H1 (cell line): Measurements from ENCODE around the gene DDX1. TPM values are rescaled to one million over a fixed set of nuclear protein-coding genes. Genes with fewer than 3 reads are reported as not detected.

ENCODE experiments used
- CTCF ChIA-PET: fragments of 300-600 bp; sonication (Branson Sonifier 250); formaldehyde crosslinking; loops from one replicate; lab custom pipeline; 2021; ENCODE audit not compliant: partially characterized antibody; lab: Charles Lee
- POLR2A ChIA-PET: fragments of 300-600 bp; sonication (Branson Sonifier 250); formaldehyde crosslinking; loops from one replicate; lab custom pipeline; 2021; ENCODE audit warnings: inconsistent platforms; ENCODE audit not compliant: partially characterized antibody; lab: Charles Lee
- DNase-seq, 2 experiments: peaks; one replicate each; pipeline versions ENCODE4 v3.0.0 to v3.0.0-alpha.2; 2010 to 2022; ENCODE audit warnings: low spot score in 2 of 2, low read depth in 1 of 2, mixed read lengths in 1 of 2
- FAIRE-seq: peaks from 2 replicates; lab custom pipeline; 2011; peaks lifted over from hg19 to GRCh38; lab: Jason Lieb, UNC
- H2AFZ ChIP-seq: 2 replicates; pipeline ENCODE4 v1.8.1; 2012; ENCODE audit warnings: low read length, inconsistent platforms
- H2AK5ac ChIP-seq: 2 replicates; pipeline ENCODE4 v1.6.1; 2013; ENCODE audit warnings: low read depth, low read length
- H2BK120ac ChIP-seq: replicated peaks from 2 replicates; pipeline ENCODE3; 2013; ENCODE audit warnings: low read depth, low read length, inconsistent platforms
- H2BK12ac ChIP-seq: 2 replicates; pipeline ENCODE4 v1.6.1; 2013; ENCODE audit warnings: low read depth, low read length
- H2BK15ac ChIP-seq: 2 replicates; pipeline ENCODE4 v1.6.1; 2013; ENCODE audit warnings: low read length
- H2BK20ac ChIP-seq: 2 replicates; pipeline ENCODE4 v1.6.1; 2013; ENCODE audit warnings: low read length
- H2BK5ac ChIP-seq: 2 replicates; pipeline ENCODE4 v1.6.1; 2013; ENCODE audit warnings: low read depth, low read length
- H3K14ac ChIP-seq: 2 replicates; pipeline ENCODE4 v1.6.1; 2013; ENCODE audit warnings: inconsistent platforms; ENCODE audit not compliant: insufficient read length
- H3K18ac ChIP-seq: 2 replicates; pipeline ENCODE4 v1.6.1; 2013; ENCODE audit warnings: low read length; ENCODE audit errors: extremely low read depth
- H3K23ac ChIP-seq: 2 replicates; pipeline ENCODE4 v1.6.1; 2013; ENCODE audit warnings: inconsistent platforms; ENCODE audit not compliant: insufficient read length
- H3K23me2 ChIP-seq: 2 replicates; pipeline ENCODE4 v1.6.1; 2013; ENCODE audit warnings: low read depth, low read length
- H3K27ac ChIP-seq: 2 replicates; pipeline ENCODE4 v1.6.1; 2011; ENCODE audit warnings: low read depth, low read length, inconsistent platforms
- H3K27me3 ChIP-seq, 4 experiments: replicated peaks in 1 of 4; 1 replicate in 1 of 4; 2 replicates in 3 of 4; pipeline versions ENCODE4 v1.6.1 to v1.8.1; 2011 to 2013; ENCODE audit warnings: low read length in 3 of 4, mild to moderate bottlenecking in 3 of 4, inconsistent platforms in 2 of 4, mixed read lengths in 2 of 4, moderate library complexity in 1 of 4; ENCODE audit not compliant: control insufficient read depth in 3 of 4, insufficient read depth in 3 of 4; ENCODE audit errors: extremely low read depth in 1 of 4
- H3K36me3 ChIP-seq, 4 experiments: 2 replicates each; pipeline versions ENCODE4 v1.6.1 to v1.8.1; 2011 to 2013; ENCODE audit warnings: mild to moderate bottlenecking in 4 of 4, low read length in 3 of 4, moderate library complexity in 2 of 4, control low read depth in 1 of 4, inconsistent platforms in 1 of 4; ENCODE audit not compliant: insufficient read depth in 4 of 4, control insufficient read depth in 2 of 4
- H3K4ac ChIP-seq: replicated peaks from 2 replicates; pipeline ENCODE3; 2013; ENCODE audit warnings: low read length, low read depth, mixed read lengths, inconsistent platforms; ENCODE audit not compliant: insufficient read length
- H3K4me1 ChIP-seq, 4 experiments: replicated peaks in 1 of 4; 1 replicate in 1 of 4; 2 replicates in 3 of 4; pipeline versions ENCODE4 v1.6.1 to v1.8.1; 2011 to 2013; ENCODE audit warnings: low read length in 3 of 4, inconsistent platforms in 2 of 4, mixed read lengths in 1 of 4; ENCODE audit not compliant: insufficient read depth in 4 of 4, control insufficient read depth in 3 of 4
- H3K4me2 ChIP-seq, 2 experiments: 2 replicates each; pipeline versions ENCODE4 v1.6.1 to v1.8.1; 2011 to 2013; ENCODE audit warnings: low read depth in 2 of 2, low read length in 2 of 2, control low read depth in 1 of 2, inconsistent platforms in 1 of 2, mild to moderate bottlenecking in 1 of 2; ENCODE audit not compliant: insufficient read depth in 1 of 2
- H3K4me3 ChIP-seq, 4 experiments: fragments of 200-600, 300-600 bp in 1 of 4; sonication (generic), shearing (Covaris generic), sonication (Bioruptor Twin) in 1 of 4; 2 replicates each; pipeline versions ENCODE4 v1.5.1 to v1.8.1; 2011 to 2016; ENCODE audit warnings: low read length in 4 of 4, low read depth in 3 of 4, control low read depth in 2 of 4, inconsistent platforms in 2 of 4, mild to moderate bottlenecking in 2 of 4, mixed read lengths in 1 of 4, moderate library complexity in 1 of 4; ENCODE audit not compliant: insufficient read depth in 2 of 4; ENCODE audit errors: extremely low read depth in 1 of 4
- H3K56ac ChIP-seq: replicated peaks from 2 replicates; pipeline ENCODE3; 2013; ENCODE audit warnings: low read depth, mild to moderate bottlenecking, mixed read lengths, low read length, inconsistent platforms; ENCODE audit not compliant: insufficient read length
- H3K79me1 ChIP-seq: 2 replicates; pipeline ENCODE4 v1.6.1; 2013; ENCODE audit warnings: low read depth, low read length, control low read depth
- H3K79me2 ChIP-seq, 2 experiments: 2 replicates each; pipeline versions ENCODE4 v1.6.1 to v1.8.1; 2012 to 2013; ENCODE audit warnings: low read length in 2 of 2, mild to moderate bottlenecking in 2 of 2, inconsistent platforms in 1 of 2; ENCODE audit not compliant: insufficient read depth in 2 of 2, control insufficient read depth in 1 of 2
- H3K9ac ChIP-seq, 4 experiments: replicated peaks in 1 of 4; 1 replicate in 1 of 4; 2 replicates in 3 of 4; pipeline versions ENCODE4 v1.6.1 to v1.8.1; 2011 to 2013; ENCODE audit warnings: low read depth in 3 of 4, low read length in 3 of 4, control low read depth in 2 of 4, mild to moderate bottlenecking in 2 of 4, moderate library complexity in 2 of 4, inconsistent platforms in 1 of 4; ENCODE audit errors: extremely low read depth in 1 of 4
- H3K9me3 ChIP-seq, 2 experiments: 2 replicates each; pipeline versions ENCODE4 v1.6.1 to v1.8.1; 2012 to 2013; ENCODE audit warnings: mild to moderate bottlenecking in 2 of 2, moderate library complexity in 2 of 2, control low read depth in 1 of 2, inconsistent platforms in 1 of 2, low read depth in 1 of 2, low read length in 1 of 2, mixed read lengths in 1 of 2; ENCODE audit not compliant: insufficient read depth in 2 of 2
- H4K20me1 ChIP-seq, 2 experiments: replicated peaks in 1 of 2; 2 replicates each; pipeline versions ENCODE3 to v1.8.1; 2011 to 2013; ENCODE audit warnings: inconsistent platforms in 2 of 2, low read length in 2 of 2, mild to moderate bottlenecking in 1 of 2; ENCODE audit not compliant: insufficient read depth in 2 of 2, control insufficient read depth in 1 of 2
- H4K5ac ChIP-seq: 2 replicates; pipeline ENCODE4 v1.6.1; 2013; ENCODE audit warnings: low read length, low read depth, mixed read lengths, inconsistent platforms; ENCODE audit not compliant: insufficient read length
- H4K8ac ChIP-seq: 2 replicates; pipeline ENCODE4 v1.8.0; 2013; ENCODE audit warnings: mild to moderate bottlenecking, moderate library complexity, low read length, inconsistent platforms; ENCODE audit not compliant: insufficient read depth; ENCODE audit errors: extremely low read depth
- H4K91ac ChIP-seq: replicated peaks from 2 replicates; pipeline ENCODE3; 2013; ENCODE audit warnings: low read length, mixed read lengths, inconsistent platforms; ENCODE audit not compliant: insufficient read length
- CTBP2 ChIP-seq: IDR thresholded peaks from 2 replicates; pipeline ENCODE4 v1.7.0; 2011; ENCODE audit warnings: borderline replicate concordance, mild to moderate bottlenecking, moderate library complexity, mixed read lengths, low read length; ENCODE audit not compliant: insufficient read depth, insufficient read length
- JUND ChIP-seq: IDR thresholded peaks from 2 replicates; pipeline ENCODE4 v1.6.1; 2011; ENCODE audit warnings: mild to moderate bottlenecking, improper control_type of control experiment, low read length
- WGBS, 2 experiments: shearing (Covaris generic) in 1 of 2; methylation state at CpG; one replicate each; pipeline versions ENCODE4 v1.1.6 to v1.1.7; 2013 to 2015; ENCODE audit warnings: low lambda C conversion rate in 2 of 2, mixed read lengths in 2 of 2, inconsistent platforms in 1 of 2, low coverage in 1 of 2, missing lambda C conversion rate in 1 of 2; ENCODE audit not compliant: insufficient replicate concordance in 2 of 2, insufficient coverage in 1 of 2, insufficient read length in 1 of 2; ENCODE audit errors: extremely low coverage in 1 of 2, missing lambda C conversion rate in 1 of 2; 5-methylcytosine and 5-hydroxymethylcytosine counted together
- polyA plus RNA-seq, 7 experiments: library from polyadenylated mRNA; depleted of rRNA in 3 of 7; stranded (reverse) in 5 of 7; unstranded in 2 of 7; fragments of >200 nt in 5 of 7; fragments of 200-250 nt in 2 of 7; gene quantifications; 1 replicate in 5 of 7; 2 replicates in 1 of 7; 4 replicates in 1 of 7; pipeline versions ENCODE4 v1.2.1 to v1.2.3, GENCODE V29; 2011 to 2013; ENCODE audit warnings: missing spikeins in 2 of 7, mixed read lengths in 2 of 7
- total RNA-seq: library from RNA; stranded (reverse); fragmentation: NEBNext Ultra II Directional; extraction: Animal tissue kit (Norgen Biotek cat#: 25700); gene quantifications from 2 replicates; pipeline ENCODE4 v1.2.1, GENCODE V29; 2021

DDX1 gene
- total and polyA plus RNA-seq, 2 of the 8 experiments (the other 6 are each of a cell fraction or from before 2014, with no cell fraction given): 51.1 to 161 TPM

DNA sequence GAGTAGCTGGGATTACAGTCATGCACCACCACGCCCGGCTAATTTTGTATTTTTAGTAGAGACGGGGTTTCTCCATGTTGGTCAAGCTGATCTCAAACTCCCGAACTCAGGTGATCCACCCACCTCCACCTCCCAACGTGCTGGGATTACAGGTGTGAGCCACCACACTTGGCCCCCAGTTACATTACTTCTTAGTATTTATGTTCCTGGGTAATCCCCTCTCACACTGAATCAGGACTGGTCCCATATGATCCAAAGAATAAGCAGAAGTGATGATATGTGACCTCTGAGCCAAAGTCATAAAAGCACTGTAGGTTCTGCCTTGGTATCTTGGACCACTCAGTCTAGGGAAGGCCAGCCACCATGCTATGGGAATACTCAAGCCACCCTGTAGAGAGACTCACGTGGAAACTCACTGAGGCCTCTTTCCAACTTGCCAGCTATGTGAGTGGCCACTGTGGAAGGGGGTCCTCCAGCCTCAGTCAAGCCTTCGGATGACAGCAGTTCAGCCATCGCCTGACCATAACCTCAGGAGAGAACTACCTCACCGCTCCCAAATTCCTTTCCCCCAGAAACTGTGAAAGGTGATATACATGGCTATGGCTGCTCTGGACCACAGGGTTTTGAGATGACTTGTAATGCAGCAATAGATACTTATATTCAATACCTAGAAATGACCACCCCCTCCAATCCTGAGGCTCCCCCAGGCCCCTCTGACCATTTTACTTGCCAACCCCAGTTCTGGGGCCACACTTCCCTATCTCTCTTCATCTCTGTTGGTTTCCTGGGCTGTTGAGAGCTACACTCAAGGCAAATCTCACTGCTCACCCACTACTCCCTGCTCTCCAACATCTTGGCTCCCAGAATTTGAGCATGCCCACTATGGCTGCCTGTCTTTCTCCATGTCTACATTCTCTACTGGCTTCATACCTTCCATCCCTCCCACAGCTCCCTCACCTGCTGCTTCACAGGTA, 80.5 kb downstream of the DDX1 start:
- Histone ChIP-seq H3K56ac (no peak overlapping the region), H3K4me2 (no peak overlapping the region), H2BK20ac (no peak overlapping the region), H2BK15ac (no peak overlapping the region), H2BK120ac (no peak overlapping the region), H3K4me1 (peaks cover 0 to 2% (median 0%) of the 10 kb centered on the region in 4 experiments; a peak in 2 of 7 replicates), H3K23me2 (no peaks in the 10 kb centered on the region; the same call in 1 of the 2 replicates), H4K8ac (no peak overlapping the region), H3K23ac (no peak overlapping the region), H3K36me3 (no peaks in the 10 kb centered on the region), H4K91ac (no peak overlapping the region), H3K79me1 (no peaks in the 10 kb centered on the region), H3K79me2 (no peaks in the 10 kb centered on the region), H2BK12ac (no peak overlapping the region), H3K9me3 (peaks cover 3% of the 10 kb centered on the region in 2 experiments; a peak in 1 of 4 replicates), H2AFZ (no peak overlapping the region), H3K27ac (no peak overlapping the region), H3K4me3 (no peak overlapping the region), H3K4ac (no peak overlapping the region), H3K18ac (no peak overlapping the region), H3K14ac (no peak overlapping the region), H3K9ac (no peak overlapping the region), H4K20me1 (no peaks in the 10 kb centered on the region), H2BK5ac (no peak overlapping the region), H3K27me3 (no peaks in the 10 kb centered on the region), H2AK5ac (no peak overlapping the region), H4K5ac (no peak overlapping the region)
- ChIA-PET POLR2A (interaction anchor here (0.7 kb wide), 1 partner anchor 99 kb away, joined by 3 read pairs; no protein-coding TSS in a partner anchor), CTCF (interaction anchor here (0.7 to 2.2 kb wide), 4 partner anchors 25 to 91 kb away, joined by 3 to 5 read pairs (median 3); no protein-coding TSS in a partner anchor)
- 94% methylated on average over 9 of the region's 9 CpGs; no CpG with 5 or more reads in 1 of the 2 experiments for WGBS, 2 experiments
- FAIRE-seq (no peak), DNase-seq (no peak)
- TF ChIP-seq JUND (no peak), CTBP2 (no peak)
